ENCODE measurements around the gene TWNK.

The TWNK gene

GRCh38 chr10:101042118-101042517 lies 54.8 kb downstream of the TWNK start:
- DNase-seq (ENCODE audit: extremely low read depth, low read depth) = no peak
- TF ChIP-seq CTCF (IDR thresholded peaks at IDR 0.05; ENCODE audit: low read depth, low read length) = no peak

GRCh38 chr10:101042667-101043362 lies 55.5 kb downstream of the TWNK start:
- no peak for TF ChIP-seq CTCF (IDR thresholded peaks at IDR 0.05; ENCODE audit: low read depth, low read length)
- DNase-seq (ENCODE audit: extremely low read depth, low read depth) = peak; percentile 95

GRCh38 chr10:101043363-101043707 lies 56.0 kb downstream of the TWNK start:
- no peak for DNase-seq (ENCODE audit: extremely low read depth, low read depth)
- TF ChIP-seq CTCF (IDR thresholded peaks at IDR 0.05; ENCODE audit: low read depth, low read length) = no peak

Measured in AG09319 (cell line).